ENCODE results near the gene GEN1.

GEN1 gene

DNA sequence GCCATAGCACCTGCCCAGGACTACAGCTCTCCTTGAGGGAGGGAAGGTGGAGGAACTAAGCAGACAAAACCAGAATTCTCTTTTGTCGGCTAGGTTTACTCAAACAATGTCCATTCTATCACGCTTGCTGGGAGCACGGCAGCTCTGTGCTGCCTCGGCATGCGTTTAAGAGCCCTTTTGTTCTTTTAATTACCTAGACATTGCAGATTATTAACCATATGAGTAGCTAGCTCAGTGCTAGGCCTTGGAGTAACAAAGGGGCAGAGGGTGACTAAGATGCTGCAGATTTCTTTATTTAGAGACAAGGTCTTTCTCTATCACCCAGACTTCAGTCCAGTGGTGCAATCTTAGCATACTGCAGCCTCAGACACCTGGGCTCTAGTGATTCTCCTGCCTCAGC, 73.4 kb downstream of the GEN1 start:
- DNase-seq, result no peak

DNA sequence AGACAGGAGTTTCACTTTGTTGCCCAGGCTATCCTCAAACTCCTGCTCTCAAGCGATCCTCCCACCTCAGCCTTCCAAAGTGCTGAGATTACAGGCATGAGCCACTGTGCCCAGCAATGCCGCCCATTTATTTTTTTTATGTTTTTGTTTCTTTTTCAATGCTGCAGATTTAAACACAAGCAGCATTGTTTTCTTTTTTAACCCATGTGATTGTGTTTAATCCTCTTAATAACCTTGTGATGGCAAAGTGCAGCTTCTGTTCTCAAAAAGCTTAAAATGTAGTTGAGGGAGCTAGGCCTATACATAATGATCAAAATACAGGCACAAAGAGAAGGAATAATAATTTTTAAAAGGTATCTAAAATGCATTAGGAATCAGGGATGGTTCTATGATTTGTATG, 73.8 kb downstream of the GEN1 start:
- DNase-seq, result no peak

- DNase-seq, result peak in 2 of 5 donors; percentile 2 to 21
Observed at GRCh38 chr2:17830053-17831034, 76.4 kb downstream of the GEN1 start.

DNA sequence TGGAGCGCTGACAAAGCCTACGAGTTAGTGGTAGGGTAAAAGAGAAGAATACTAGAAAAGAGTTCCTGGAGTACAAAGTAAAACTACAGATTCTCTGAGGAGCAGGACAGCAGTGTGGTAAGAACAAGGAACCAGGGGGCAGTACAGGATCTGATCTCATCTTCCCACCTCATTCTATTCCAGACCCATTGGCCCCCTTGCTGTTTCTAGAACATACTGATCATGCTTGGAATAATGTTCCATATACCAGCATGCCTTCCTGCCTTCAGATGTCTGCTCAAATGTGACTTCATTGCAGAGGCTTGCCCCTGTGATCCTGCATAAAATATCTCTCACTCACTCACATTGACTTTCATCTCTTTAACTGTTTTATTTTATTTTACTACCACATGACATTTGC, 81.6 kb downstream of the GEN1 start:
- no peak for DNase-seq
